NCI-H748 (cell line): ENCODE results near the gene FFAR1.
"Not testable (repeated sequence)": the region's sequence is repeated elsewhere in the genome, so short reads cannot be mapped to it uniquely, and the experiment has no call there.

ENCODE experiments used
- DNase-seq: peaks from one replicate; lab custom pipeline; 2025; ENCODE audit not compliant: unreplicated experiment; lab: John Stamatoyannopoulos, UW

The FFAR1 gene

GRCh38 chr19:35341006-35341405 is 6.7 kb upstream of the FFAR1 start:
- DNase-seq, result no peak

- no peak for DNase-seq
Observed at GRCh38 chr19:35341565-35342225, 6.0 kb upstream of the FFAR1 start.

GRCh38 chr19:35342430-35342829 is 5.3 kb upstream of the FFAR1 start:
- no peak for DNase-seq

GRCh38 chr19:35344511-35345031 is 3.1 kb upstream of the FFAR1 start:
- no peak for DNase-seq

- no peak for DNase-seq
Observed at GRCh38 chr19:35345671-35346111, 2.0 kb upstream of the FFAR1 start.

- no peak for DNase-seq
Observed at GRCh38 chr19:35346193-35347052, 1.3 kb upstream of the FFAR1 start.

GRCh38 chr19:35347930-35348298 is 212 bp downstream of the FFAR1 start:
- DNase-seq, result no peak

GRCh38 chr19:35348911-35349611 is 1.4 kb downstream of the FFAR1 start:
- DNase-seq, result peak; percentile 34

- DNase-seq, result no peak
Observed at GRCh38 chr19:35349614-35350521, 2.2 kb downstream of the FFAR1 start.

GRCh38 chr19:35350591-35350990 is 2.9 kb downstream of the FFAR1 start:
- DNase-seq, result no peak

- no peak for DNase-seq
Observed at GRCh38 chr19:35351411-35352176, 3.9 kb downstream of the FFAR1 start.

GRCh38 chr19:35352177-35352447 is 4.4 kb downstream of the FFAR1 start:
- DNase-seq, result no peak

GRCh38 chr19:35352448-35353304 is 5.0 kb downstream of the FFAR1 start:
- DNase-seq, result peak; percentile 73

- no peak for DNase-seq
Observed at GRCh38 chr19:35353635-35354034, 5.9 kb downstream of the FFAR1 start.

- DNase-seq, result no peak
Observed at GRCh38 chr19:35354898-35355297, 7.2 kb downstream of the FFAR1 start.

- no peak for DNase-seq
Observed at GRCh38 chr19:35355791-35356460, 8.2 kb downstream of the FFAR1 start.

- DNase-seq, result no peak
Observed at GRCh38 chr19:35357867-35358573, 10.3 kb downstream of the FFAR1 start, which contains the start of gene FFAR3. Gene FFAR3 (plus strand): TSS chr19:35358460. CDS start chr19:35358891, 431 bp downstream.

- DNase-seq, result not testable (repeated sequence)
Observed at GRCh38 chr19:35358834-35359233, 11.1 kb downstream of the FFAR1 start.
